Subcutaneous adipose tissue (tissue), 4 donors: ENCODE data around the gene KCTD15. TPM values are rescaled to one million over a fixed set of nuclear protein-coding genes. Genes with fewer than 3 reads are reported as not detected.

Source experiments
- total RNA-seq, 4 donors: library from RNA; depleted of rRNA; stranded (reverse); fragments of >200 nt; gene quantifications; one replicate each; pipeline ENCODE4 v1.1.0, GENCODE V29; 2016
- TF ChIP-seq, protein P1 (sequence below): fragments of 450-650 bp; IDR thresholded peaks from one replicate; pipeline ENCODE4 v1.5.1; 2016; ENCODE audit warnings: low read depth, mild to moderate bottlenecking, control low read depth, antibody characterized with exemption, moderate library complexity

KCTD15 gene
- total RNA-seq, 4 donors from 2014 or later = 8.2 to 26.2 (median 13.7) TPM

- TF ChIP-seq, protein P1, sequence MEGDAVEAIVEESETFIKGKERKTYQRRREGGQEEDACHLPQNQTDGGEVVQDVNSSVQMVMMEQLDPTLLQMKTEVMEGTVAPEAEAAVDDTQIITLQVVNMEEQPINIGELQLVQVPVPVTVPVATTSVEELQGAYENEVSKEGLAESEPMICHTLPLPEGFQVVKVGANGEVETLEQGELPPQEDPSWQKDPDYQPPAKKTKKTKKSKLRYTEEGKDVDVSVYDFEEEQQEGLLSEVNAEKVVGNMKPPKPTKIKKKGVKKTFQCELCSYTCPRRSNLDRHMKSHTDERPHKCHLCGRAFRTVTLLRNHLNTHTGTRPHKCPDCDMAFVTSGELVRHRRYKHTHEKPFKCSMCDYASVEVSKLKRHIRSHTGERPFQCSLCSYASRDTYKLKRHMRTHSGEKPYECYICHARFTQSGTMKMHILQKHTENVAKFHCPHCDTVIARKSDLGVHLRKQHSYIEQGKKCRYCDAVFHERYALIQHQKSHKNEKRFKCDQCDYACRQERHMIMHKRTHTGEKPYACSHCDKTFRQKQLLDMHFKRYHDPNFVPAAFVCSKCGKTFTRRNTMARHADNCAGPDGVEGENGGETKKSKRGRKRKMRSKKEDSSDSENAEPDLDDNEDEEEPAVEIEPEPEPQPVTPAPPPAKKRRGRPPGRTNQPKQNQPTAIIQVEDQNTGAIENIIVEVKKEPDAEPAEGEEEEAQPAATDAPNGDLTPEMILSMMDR = no peak
These were observed 45.3 kb upstream of the KCTD15 start for GRCh38 chr19:33751436-33751770.

DNA sequence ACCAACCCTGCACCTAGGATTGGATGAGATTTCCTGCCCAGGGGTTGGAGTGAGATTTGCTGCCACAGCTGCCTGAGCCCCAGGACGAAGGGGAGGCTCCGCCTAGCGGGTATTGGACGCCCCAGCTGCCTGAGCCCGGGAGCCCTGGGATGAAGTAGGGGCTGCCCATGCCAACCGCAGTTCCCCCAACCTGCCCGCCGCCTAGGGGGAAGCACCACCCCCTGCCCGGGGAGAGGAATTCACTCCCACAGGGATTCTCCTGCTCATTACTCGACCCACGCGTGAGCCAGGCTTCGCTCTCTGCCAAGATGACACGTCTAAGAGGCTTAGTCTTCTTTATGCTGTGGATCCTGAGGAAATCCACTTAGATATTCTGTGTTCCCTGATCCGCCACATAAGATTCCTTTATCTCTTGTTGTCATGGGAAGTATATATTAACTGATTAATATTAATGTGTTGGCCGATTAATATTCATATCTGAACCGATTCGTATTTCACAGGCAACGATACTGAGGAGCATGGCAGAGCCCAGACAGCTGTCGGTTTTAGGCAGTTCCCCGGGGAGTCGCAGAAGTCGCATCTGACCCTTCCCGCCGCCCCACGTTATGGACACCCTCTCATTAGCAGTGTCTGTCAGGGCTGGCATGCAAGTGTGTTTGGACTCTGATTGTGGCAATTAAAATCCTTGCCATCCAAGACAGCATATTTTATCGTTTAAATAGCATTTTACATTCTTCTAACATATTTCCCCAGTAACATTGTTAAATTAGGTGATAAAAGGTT is 44.5 kb upstream of the KCTD15 start:
- TF ChIP-seq, protein P1 = no peak

DNA sequence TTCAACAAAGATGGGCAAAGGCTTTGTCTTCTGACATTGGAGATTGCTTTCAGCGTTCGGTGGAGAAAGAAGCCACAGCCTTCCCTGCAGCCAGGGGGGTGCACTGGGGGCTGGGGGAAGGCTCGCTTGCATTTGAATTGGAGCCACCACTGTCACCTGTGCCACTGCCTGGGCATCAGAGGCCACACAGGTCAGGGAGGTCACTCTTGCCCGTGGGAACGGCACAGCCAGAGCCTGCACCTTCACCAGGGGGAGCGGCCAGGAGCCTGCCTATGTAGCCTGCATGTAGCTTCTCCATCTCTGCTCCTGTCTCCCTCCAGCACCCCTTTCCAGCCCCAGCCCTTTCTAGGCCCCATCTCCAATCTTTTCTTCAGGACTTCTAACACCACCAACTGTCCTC is 43.7 kb upstream of the KCTD15 start:
- TF ChIP-seq, protein P1 = no peak

DNA sequence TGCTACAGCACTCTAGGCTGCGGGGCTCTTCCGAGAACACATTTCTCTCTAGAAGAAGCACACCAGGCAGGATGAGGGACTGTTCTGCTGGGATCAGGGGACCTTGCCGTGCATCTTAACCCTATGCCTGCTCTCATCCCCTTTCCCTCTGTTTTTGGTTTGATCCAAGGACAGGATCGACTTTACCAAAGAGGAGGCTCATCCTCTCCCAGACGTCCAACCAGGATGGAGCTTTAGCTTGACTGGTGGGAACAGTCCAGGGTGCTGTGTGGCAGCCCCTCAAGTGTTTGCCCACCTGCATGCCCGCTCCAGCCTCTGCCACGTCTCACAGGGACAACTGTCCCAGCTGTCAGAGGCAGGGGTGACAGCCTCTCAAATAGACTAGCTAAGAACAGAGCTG is 42.3 kb upstream of the KCTD15 start:
- TF ChIP-seq, protein P1 = no peak

- TF ChIP-seq, protein P1 = no peak
These were observed 41.3 kb upstream of the KCTD15 start for GRCh38 chr19:33755099-33756035.

GRCh38 chr19:33756177-33756576 is 40.5 kb upstream of the KCTD15 start:
- TF ChIP-seq, protein P1 = no peak

DNA sequence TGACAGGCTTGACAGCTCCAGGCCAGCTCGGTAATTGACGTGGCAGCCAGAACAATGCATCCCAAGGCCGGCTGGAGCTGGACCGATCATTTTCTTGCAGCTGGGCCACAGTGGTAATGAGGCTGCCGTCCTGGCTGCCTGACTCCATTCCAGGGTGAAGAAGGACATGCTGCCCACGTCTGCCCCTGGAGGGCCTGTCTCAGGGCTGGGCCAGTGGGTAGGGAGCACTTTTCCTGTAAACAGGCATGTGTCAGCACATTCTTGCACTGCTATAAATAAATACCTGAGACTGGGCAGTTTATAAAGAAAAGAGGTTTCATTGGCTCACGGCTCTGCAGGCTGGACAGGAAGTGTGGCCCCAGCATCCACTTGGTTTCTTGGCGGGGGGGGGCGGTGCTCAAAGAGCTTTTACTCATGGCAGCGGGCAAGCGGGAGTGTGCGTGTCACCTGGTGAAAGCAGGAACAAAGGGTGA is 38.1 kb upstream of the KCTD15 start:
- TF ChIP-seq, protein P1 = no peak
